Colon (tissue), 2 donors: ENCODE data around the gene CDK15.

Experiments
- FAIRE-seq: peaks from 2 replicates; lab custom pipeline; 2012; peaks lifted over from hg19 to GRCh38; lab: Jason Lieb, UNC
- donor health status: control.
- donor health status: control.

CDK15 gene

GRCh38 chr2:201909961-201910361 is 103.6 kb downstream of the CDK15 start:
- no peak for FAIRE-seq

- no peak for FAIRE-seq
These were observed 105.0 kb downstream of the CDK15 start for GRCh38 chr2:201911372-201911771.

GRCh38 chr2:201913201-201913600 is 106.9 kb downstream of the CDK15 start:
- FAIRE-seq, result no peak

GRCh38 chr2:201915446-201915845 is 109.1 kb downstream of the CDK15 start:
- no peak for FAIRE-seq

- FAIRE-seq, result no peak
These were observed 110.2 kb downstream of the CDK15 start for GRCh38 chr2:201916565-201916964.

- FAIRE-seq, result no peak
These were observed 112.4 kb downstream of the CDK15 start for GRCh38 chr2:201918616-201919307.

GRCh38 chr2:201919308-201919634 is 112.9 kb downstream of the CDK15 start:
- no peak for FAIRE-seq

- FAIRE-seq, result no peak
These were observed 117.3 kb downstream of the CDK15 start for GRCh38 chr2:201923436-201924328.

- no peak for FAIRE-seq
These were observed 118.1 kb downstream of the CDK15 start for GRCh38 chr2:201924453-201924852.

GRCh38 chr2:201925056-201925455 is 118.7 kb downstream of the CDK15 start:
- FAIRE-seq, result no peak

- FAIRE-seq, result no peak
These were observed 119.7 kb downstream of the CDK15 start for GRCh38 chr2:201926067-201926466.

- FAIRE-seq, result no peak
These were observed 122.0 kb downstream of the CDK15 start for GRCh38 chr2:201928363-201928762.

GRCh38 chr2:201929281-201930026 is 123.1 kb downstream of the CDK15 start:
- FAIRE-seq, result no peak

GRCh38 chr2:201930043-201930442 is 123.7 kb downstream of the CDK15 start:
- FAIRE-seq, result no peak

- no peak for FAIRE-seq
These were observed 124.5 kb downstream of the CDK15 start for GRCh38 chr2:201930831-201931230.

- no peak for FAIRE-seq
These were observed 125.1 kb downstream of the CDK15 start for GRCh38 chr2:201931475-201931874.

GRCh38 chr2:201931951-201932350 is 125.6 kb downstream of the CDK15 start:
- FAIRE-seq, result no peak

GRCh38 chr2:201932511-201932910 is 126.2 kb downstream of the CDK15 start:
- FAIRE-seq, result no peak

- FAIRE-seq, result no peak
These were observed 127.5 kb downstream of the CDK15 start for GRCh38 chr2:201933792-201934237.

GRCh38 chr2:201936817-201937216 is 130.5 kb downstream of the CDK15 start:
- no peak for FAIRE-seq

- no peak for FAIRE-seq
These were observed 131.0 kb downstream of the CDK15 start for GRCh38 chr2:201937343-201937742.

GRCh38 chr2:201938156-201938775 is 131.9 kb downstream of the CDK15 start:
- no peak for FAIRE-seq
